Measurements from ENCODE around the gene CHMP2A. TPM values are rescaled to one million over a fixed set of nuclear protein-coding genes. Genes with fewer than 3 reads are reported as not detected.

Gene CHMP2A
- polyA plus RNA-seq, 1 donor = 120 TPM

DNA sequence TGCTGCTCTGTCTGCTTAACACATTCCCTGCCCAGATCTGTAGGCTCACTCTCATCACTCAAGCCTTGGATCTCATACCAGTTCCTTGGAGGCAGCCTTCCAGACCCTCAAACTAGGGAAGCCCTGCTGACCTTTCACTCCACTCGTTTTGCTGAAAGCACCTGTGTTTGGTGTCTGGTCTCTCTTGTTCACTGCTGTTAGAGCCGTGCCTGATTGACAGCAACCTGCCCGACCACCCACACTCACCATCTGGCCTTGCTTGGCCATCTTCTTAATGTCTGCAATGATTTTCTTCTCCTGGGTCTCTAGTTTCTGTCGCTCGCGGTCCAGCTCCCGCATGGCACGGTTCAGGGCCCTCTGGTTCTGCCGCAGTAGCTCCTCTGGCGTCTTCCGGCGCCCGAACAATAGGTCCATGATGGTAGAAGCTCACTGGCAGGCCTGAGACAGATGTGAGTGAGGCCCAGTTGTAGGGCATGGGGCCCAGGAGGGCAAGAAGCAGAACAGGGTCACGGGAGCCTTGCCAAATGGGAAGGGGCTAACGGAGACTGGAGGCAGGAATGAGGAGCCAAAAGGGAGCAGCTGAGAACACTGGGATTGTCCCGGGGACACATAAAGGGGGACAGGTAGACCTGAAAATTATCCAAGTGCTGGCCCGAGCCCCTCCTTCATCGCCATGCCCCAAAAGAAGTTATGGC lies 959 bp downstream of the CHMP2A start:
- Histone ChIP-seq H3K4me1 (ENCODE audit: control insufficient read depth, insufficient read depth, low read length) (peaks cover 31% of the 10 kb centered on the region), H3K36me3 (ENCODE audit: control insufficient read depth, insufficient read depth, low read length) (peaks cover 65% of the 10 kb centered on the region), H3K9me3 (ENCODE audit: control insufficient read depth, low read depth, low read length) (no peaks in the 10 kb centered on the region), H3K4me3 (ENCODE audit: low read length) (peak overlapping the region; percentile 77), H3K27ac (ENCODE audit: low read length) (peak overlapping the region; percentile 91), H3K27me3 (ENCODE audit: control insufficient read depth, insufficient read depth, low read length) (no peaks in the 10 kb centered on the region)
- WGBS (ENCODE audit: insufficient coverage, low lambda C conversion rate) = no CpG with 5 or more reads among the region's 18 CpGs
- peak in 1 of 2 donors; percentile 36 for DNase-seq

DNA sequence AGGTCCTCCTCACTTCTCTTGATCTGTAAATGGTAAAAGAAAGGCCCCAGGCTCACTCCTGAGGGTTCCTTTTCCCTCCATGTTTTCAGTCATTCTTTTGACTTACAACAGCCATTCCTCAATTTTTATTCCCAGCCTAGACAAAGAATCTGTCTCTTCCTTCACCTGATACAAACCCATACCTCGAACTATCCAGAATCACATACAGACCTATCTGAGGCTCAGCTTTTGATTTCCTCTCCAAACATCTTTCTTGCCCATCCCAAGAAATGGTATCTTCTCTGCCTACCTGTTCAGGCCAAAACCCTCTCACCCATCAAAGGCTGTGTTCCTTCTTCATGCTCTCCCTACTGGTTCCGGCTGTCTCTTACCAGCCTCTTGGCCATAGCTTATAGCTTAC lies 2.2 kb downstream of the CHMP2A start:
- Histone ChIP-seq H3K27ac (ENCODE audit: low read length) (no peak overlapping the region), H3K27me3 (ENCODE audit: control insufficient read depth, insufficient read depth, low read length) (no peaks in the 10 kb centered on the region), H3K9me3 (ENCODE audit: control insufficient read depth, low read depth, low read length) (no peaks in the 10 kb centered on the region), H3K4me1 (ENCODE audit: control insufficient read depth, insufficient read depth, low read length) (peaks cover 31% of the 10 kb centered on the region), H3K4me3 (ENCODE audit: low read length) (no peak overlapping the region), H3K36me3 (ENCODE audit: control insufficient read depth, insufficient read depth, low read length) (peaks cover 78% of the 10 kb centered on the region)
- 100% methylated on average over 2 of the region's 2 CpGs for WGBS (ENCODE audit: insufficient coverage, low lambda C conversion rate)
- DNase-seq = no peak

DNA sequence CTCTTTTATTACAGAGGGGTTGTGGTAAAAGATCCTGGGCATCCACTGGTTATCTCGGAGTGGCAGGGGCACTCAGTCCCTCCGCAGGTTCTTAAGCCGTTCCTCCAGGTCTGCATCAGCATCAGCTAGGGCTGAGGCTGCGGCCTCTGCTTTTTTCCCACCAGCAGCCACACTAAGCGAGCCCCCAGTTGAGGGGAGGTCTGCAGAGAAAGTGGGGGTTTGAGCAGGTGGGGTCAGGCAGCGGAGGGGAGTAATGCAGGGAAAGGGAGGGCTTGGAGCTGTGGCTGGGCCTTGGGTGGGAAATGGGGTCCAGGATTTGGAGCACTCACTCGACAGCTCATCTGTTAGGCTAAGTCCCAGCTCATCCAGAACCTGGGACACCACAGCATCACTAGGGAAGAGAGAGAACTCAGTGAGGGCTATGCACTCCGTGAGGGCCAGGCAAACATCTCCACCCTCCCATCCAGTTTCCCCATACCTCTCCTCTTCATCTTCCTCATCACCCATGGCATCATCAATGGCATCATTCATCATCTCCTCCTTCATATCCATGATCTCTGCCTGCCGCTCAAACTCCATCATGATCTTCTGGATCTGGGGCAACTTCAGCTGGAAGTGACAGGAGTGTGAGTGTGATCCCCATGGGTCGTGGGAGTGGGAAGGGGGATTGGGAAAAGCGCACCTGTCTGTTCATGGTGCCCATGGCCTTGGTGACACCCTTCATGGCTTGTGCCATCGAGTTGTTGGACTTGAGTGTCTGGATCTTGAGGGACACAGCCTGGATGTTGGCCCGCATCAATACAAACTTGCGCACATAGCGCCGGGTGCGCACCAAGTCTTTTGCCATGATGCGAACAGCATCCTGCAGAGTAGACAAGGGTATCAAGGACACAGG lies 3.1 kb downstream of the CHMP2A start:
- peaks cover 32% of the 10 kb centered on the region for H3K4me1 ChIP-seq (ENCODE audit: control insufficient read depth, insufficient read depth, low read length)
- WGBS (ENCODE audit: insufficient coverage, low lambda C conversion rate) = 88% methylated on average over 1 of the region's 18 CpGs
- H3K27me3 ChIP-seq (ENCODE audit: control insufficient read depth, insufficient read depth, low read length) = no peaks in the 10 kb centered on the region
- H3K9me3 ChIP-seq (ENCODE audit: control insufficient read depth, low read depth, low read length) = no peaks in the 10 kb centered on the region
- H3K27ac ChIP-seq (ENCODE audit: low read length) = no peak overlapping the region
- DNase-seq = no peak
- H3K36me3 ChIP-seq (ENCODE audit: control insufficient read depth, insufficient read depth, low read length) = peaks cover 80% of the 10 kb centered on the region
- no peak overlapping the region for H3K4me3 ChIP-seq (ENCODE audit: low read length)

DNA sequence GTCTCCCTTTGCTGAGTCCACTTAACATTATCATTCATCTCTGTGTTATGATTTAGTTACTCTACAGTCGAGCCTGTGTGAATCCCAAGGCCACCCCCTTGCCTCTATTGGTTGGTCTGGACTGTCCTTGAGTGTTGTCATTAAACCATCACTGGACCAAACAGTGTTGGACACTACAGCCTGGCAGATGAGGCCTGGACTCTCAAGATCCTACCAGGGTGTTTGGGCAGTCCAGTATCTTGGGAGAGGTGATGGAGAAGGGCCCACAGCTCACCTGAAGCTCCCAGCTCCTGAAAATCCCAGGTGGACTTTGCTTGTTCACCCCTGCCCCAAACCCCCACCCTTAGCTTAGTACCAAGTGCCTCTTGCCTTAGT lies 3.8 kb downstream of the CHMP2A start:
- Histone ChIP-seq H3K9me3 (ENCODE audit: control insufficient read depth, low read depth, low read length) (no peaks in the 10 kb centered on the region), H3K36me3 (ENCODE audit: control insufficient read depth, insufficient read depth, low read length) (peaks cover 80% of the 10 kb centered on the region), H3K27ac (ENCODE audit: low read length) (no peak overlapping the region), H3K4me3 (ENCODE audit: low read length) (no peak overlapping the region), H3K4me1 (ENCODE audit: control insufficient read depth, insufficient read depth, low read length) (peaks cover 32% of the 10 kb centered on the region), H3K27me3 (ENCODE audit: control insufficient read depth, insufficient read depth, low read length) (no peaks in the 10 kb centered on the region)
- no peak for DNase-seq
- WGBS (ENCODE audit: insufficient coverage, low lambda C conversion rate) = 50% methylated on average over 1 of the region's 1 CpG

DNA sequence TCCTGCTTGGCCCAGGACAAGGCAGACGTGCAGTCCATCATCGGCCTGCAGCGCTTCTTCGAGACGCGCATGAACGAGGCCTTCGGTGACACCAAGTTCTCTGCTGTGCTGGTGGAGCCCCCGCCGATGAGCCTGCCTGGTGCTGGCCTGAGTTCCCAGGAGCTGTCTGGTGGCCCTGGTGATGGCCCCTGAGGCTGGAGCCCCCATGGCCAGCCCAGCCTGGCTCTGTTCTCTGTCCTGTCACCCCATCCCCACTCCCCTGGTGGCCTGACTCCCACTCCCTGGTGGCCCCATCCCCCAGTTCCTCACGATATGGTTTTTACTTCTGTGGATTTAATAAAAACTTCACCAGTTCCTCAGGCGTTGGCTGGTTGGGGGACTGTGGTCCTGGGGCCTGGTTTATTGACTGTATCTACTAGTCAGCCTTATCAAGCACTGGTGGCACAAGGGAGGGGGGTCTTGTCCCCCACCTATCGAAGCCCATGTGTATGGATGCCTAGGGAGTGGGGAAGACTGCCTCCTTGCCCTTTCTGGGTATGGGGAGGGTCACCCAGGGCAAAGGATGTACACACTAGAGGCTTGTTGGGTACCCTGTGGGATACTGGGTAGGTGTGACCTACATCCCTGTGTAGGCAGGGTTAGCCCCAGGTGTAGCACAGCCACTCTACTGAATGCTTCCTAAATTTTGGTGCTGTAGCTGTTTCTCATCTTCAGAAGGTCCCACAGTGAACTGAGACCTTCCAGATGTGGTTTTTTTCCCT lies 4.4 kb downstream of the CHMP2A start:
- no peak overlapping the region for H3K27ac ChIP-seq (ENCODE audit: low read length)
- no peaks in the 10 kb centered on the region for H3K27me3 ChIP-seq (ENCODE audit: control insufficient read depth, insufficient read depth, low read length)
- H3K36me3 ChIP-seq (ENCODE audit: control insufficient read depth, insufficient read depth, low read length) = peaks cover 81% of the 10 kb centered on the region
- no peak overlapping the region for H3K4me3 ChIP-seq (ENCODE audit: low read length)
- H3K4me1 ChIP-seq (ENCODE audit: control insufficient read depth, insufficient read depth, low read length) = peaks cover 30% of the 10 kb centered on the region
- no CpG with 5 or more reads among the region's 13 CpGs for WGBS (ENCODE audit: insufficient coverage, low lambda C conversion rate)
- H3K9me3 ChIP-seq (ENCODE audit: control insufficient read depth, low read depth, low read length) = no peaks in the 10 kb centered on the region
- DNase-seq = no peak

DNA sequence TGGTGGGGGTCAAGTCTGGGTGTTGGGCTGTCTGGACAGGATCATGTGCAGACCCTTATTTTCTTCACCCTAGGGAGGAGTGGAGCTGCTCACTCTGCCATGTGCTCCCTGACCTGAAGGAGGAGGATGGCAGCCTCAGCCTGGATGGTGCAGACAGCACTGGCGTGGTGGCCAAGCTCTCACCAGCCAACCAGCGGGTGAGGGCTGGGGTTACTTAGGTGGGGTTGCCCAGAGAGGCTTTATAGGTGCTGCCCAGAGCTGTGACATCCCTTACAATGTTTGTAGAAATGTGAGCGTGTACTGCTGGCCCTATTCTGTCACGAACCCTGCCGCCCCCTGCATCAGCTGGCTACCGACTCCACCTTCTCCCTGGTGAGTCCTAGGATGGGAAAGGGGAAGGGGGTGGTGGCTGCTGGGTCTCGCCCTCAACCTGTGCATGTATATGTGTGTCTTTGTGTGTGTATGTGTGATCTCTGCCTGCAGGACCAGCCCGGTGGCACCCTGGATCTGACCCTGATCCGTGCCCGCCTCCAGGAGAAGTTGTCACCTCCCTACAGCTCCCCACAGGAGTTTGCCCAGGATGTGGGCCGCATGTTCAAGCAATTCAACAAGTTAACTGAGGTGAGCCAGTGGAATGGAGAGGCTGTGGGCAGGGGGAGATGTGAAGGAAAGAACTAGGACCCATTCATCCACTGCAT lies 5.1 kb downstream of the CHMP2A start:
- peaks cover 26% of the 10 kb centered on the region for H3K4me1 ChIP-seq (ENCODE audit: control insufficient read depth, insufficient read depth, low read length)
- H3K27ac ChIP-seq (ENCODE audit: low read length) = no peak overlapping the region
- H3K27me3 ChIP-seq (ENCODE audit: control insufficient read depth, insufficient read depth, low read length) = no peaks in the 10 kb centered on the region
- H3K9me3 ChIP-seq (ENCODE audit: control insufficient read depth, low read depth, low read length) = no peaks in the 10 kb centered on the region
- WGBS (ENCODE audit: insufficient coverage, low lambda C conversion rate) = no CpG with 5 or more reads among the region's 11 CpGs
- no peak for DNase-seq
- peaks cover 81% of the 10 kb centered on the region for H3K36me3 ChIP-seq (ENCODE audit: control insufficient read depth, insufficient read depth, low read length)
- H3K4me3 ChIP-seq (ENCODE audit: low read length) = no peak overlapping the region

DNA sequence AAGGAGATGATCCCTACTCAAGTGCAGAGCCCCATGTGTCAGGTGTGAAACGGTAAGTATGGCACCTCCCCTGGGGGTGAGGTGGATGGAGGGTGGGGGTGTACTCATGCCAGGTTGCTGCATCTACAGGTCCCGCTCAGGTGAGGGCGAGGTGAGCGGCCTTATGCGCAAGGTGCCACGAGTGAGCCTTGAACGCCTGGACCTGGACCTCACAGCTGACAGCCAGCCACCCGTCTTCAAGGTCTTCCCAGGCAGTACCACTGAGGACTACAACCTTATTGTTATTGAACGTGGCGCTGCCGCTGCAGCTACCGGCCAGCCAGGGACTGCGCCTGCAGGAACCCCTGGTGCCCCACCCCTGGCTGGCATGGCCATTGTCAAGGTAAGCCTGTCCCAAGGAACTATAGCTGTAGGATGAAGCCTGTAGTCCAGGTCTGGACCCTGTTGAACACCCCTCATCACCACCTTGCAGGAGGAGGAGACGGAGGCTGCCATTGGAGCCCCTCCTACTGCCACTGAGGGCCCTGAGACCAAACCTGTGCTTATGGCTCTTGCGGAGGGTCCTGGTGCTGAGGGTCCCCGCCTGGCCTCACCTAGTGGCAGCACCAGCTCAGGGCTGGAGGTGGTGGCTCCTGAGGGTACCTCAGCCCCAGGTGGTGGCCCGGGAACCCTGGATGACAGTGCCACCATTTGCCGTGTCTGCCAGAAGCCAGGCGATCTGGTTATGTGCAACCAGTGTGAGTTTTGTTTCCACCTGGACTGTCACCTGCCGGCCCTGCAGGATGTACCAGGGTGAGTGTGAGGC lies 5.8 kb downstream of the CHMP2A start:
- Histone ChIP-seq H3K4me3 (ENCODE audit: low read length) (no peak overlapping the region), H3K36me3 (ENCODE audit: control insufficient read depth, insufficient read depth, low read length) (peaks cover 81% of the 10 kb centered on the region), H3K4me1 (ENCODE audit: control insufficient read depth, insufficient read depth, low read length) (peaks cover 24% of the 10 kb centered on the region), H3K27me3 (ENCODE audit: control insufficient read depth, insufficient read depth, low read length) (no peaks in the 10 kb centered on the region), H3K9me3 (ENCODE audit: control insufficient read depth, low read depth, low read length) (no peaks in the 10 kb centered on the region), H3K27ac (ENCODE audit: low read length) (no peak overlapping the region)
- no CpG with 5 or more reads among the region's 20 CpGs for WGBS (ENCODE audit: insufficient coverage, low lambda C conversion rate)
- no peak for DNase-seq

DNA sequence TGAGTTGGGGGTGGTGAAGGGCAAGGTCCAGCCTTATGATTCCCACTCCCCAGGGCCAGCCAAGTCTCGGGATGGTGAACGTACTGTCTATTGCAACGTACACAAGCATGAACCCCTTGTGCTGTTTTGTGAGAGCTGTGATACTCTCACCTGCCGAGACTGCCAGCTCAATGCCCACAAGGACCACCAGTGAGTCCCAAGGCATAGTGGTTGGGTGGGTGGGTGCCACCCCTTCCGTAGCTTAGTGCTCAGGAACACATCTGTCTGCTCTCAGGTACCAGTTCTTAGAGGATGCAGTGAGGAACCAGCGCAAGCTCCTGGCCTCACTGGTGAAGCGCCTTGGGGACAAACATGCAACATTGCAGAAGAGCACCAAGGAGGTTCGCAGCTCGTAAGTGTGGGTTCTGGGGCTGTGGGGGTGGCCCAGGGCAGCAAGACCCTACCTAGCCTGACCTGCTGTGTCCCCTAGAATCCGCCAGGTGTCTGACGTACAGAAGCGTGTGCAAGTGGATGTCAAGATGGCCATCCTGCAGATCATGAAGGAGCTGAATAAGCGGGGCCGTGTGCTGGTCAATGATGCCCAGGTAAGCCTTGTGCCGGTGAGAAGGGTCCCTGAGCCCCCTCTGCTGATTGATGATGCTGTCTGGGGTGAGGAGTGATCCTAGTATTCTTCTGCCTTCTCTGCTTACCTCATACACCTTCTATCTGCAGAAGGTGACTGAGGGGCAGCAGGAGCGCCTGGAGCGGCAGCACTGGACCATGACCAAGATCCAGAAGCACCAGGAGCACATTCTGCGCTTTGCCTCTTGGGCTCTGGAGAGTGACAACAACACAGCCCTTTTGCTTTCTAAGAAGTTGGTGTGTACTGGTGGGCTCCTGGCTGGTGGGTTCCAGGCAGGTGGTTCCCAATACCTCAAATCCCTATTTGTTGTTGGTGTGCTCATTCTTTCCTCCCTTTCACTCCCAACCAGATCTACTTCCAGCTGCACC lies 7.3 kb downstream of the CHMP2A start:
- H3K27ac ChIP-seq (ENCODE audit: low read length) = no peak overlapping the region
- no CpG with 5 or more reads among the region's 18 CpGs for WGBS (ENCODE audit: insufficient coverage, low lambda C conversion rate)
- no peaks in the 10 kb centered on the region for H3K9me3 ChIP-seq (ENCODE audit: control insufficient read depth, low read depth, low read length)
- no peak overlapping the region for H3K4me3 ChIP-seq (ENCODE audit: low read length)
- peaks cover 70% of the 10 kb centered on the region for H3K36me3 ChIP-seq (ENCODE audit: control insufficient read depth, insufficient read depth, low read length)
- no peaks in the 10 kb centered on the region for H3K27me3 ChIP-seq (ENCODE audit: control insufficient read depth, insufficient read depth, low read length)
- DNase-seq = no peak
- peaks cover 17% of the 10 kb centered on the region for H3K4me1 ChIP-seq (ENCODE audit: control insufficient read depth, insufficient read depth, low read length)

Measured in large intestine (tissue), 3 donors.